NCI-H2107 treated with DMSO at 0.1 percent for 48 hours (cell line): ENCODE data around the gene LAMTOR5.
"Not testable (repeated sequence)": the region's sequence is repeated elsewhere in the genome, so short reads cannot be mapped to it uniquely, and the experiment has no call there.

Experiments
- DNase-seq: peaks from one replicate; lab custom pipeline; 2025; ENCODE audit not compliant: unreplicated experiment; lab: John Stamatoyannopoulos, UW

The LAMTOR5 gene

GRCh38 chr1:110407260-110408210 lies at the start of gene LAMTOR5:
Gene LAMTOR5, minus strand, starts transcription at chr1:110407694. Its CDS starts 74 bp downstream, at chr1:110407620.
- DNase-seq: peak; percentile 79

GRCh38 chr1:110457206-110457605 lies 49.7 kb upstream of the LAMTOR5 start:
- no peak for DNase-seq

GRCh38 chr1:110455151-110455550 lies 47.7 kb upstream of the LAMTOR5 start:
- no peak for DNase-seq

- no peak for DNase-seq
Observed at GRCh38 chr1:110454328-110454727, 46.8 kb upstream of the LAMTOR5 start.

GRCh38 chr1:110453829-110454228 lies 46.3 kb upstream of the LAMTOR5 start:
- no peak for DNase-seq

- no peak for DNase-seq
Observed at GRCh38 chr1:110452330-110452729, 44.8 kb upstream of the LAMTOR5 start.

GRCh38 chr1:110450929-110451328 lies 43.4 kb upstream of the LAMTOR5 start, which contains the start of gene PROK1:
Gene PROK1, plus strand, starts transcription at chr1:110451149. Its CDS starts 68 bp downstream, at chr1:110451217.
- no peak for DNase-seq

- peak; percentile 11 for DNase-seq
Observed at GRCh38 chr1:110449661-110450651, 42.5 kb upstream of the LAMTOR5 start.

- DNase-seq: no peak
Observed at GRCh38 chr1:110444561-110444960, 37.1 kb upstream of the LAMTOR5 start.

- no peak for DNase-seq
Observed at GRCh38 chr1:110443451-110443850, 36.0 kb upstream of the LAMTOR5 start.

GRCh38 chr1:110441888-110442287 lies 34.4 kb upstream of the LAMTOR5 start:
- DNase-seq: no peak

- no peak for DNase-seq
Observed at GRCh38 chr1:110440877-110441276, 33.4 kb upstream of the LAMTOR5 start.

- not testable (repeated sequence) for DNase-seq
Observed at GRCh38 chr1:110439873-110440272, 32.4 kb upstream of the LAMTOR5 start.

- DNase-seq: no peak
Observed at GRCh38 chr1:110438893-110439292, 31.4 kb upstream of the LAMTOR5 start.

GRCh38 chr1:110437645-110438299 lies 30.3 kb upstream of the LAMTOR5 start:
- DNase-seq: not testable (repeated sequence)

- DNase-seq: no peak
Observed at GRCh38 chr1:110436635-110437034, 29.1 kb upstream of the LAMTOR5 start.

GRCh38 chr1:110434946-110435345 lies 27.5 kb upstream of the LAMTOR5 start:
- no peak for DNase-seq

GRCh38 chr1:110433803-110434202 lies 26.3 kb upstream of the LAMTOR5 start:
- no peak for DNase-seq

GRCh38 chr1:110433213-110433612 lies 25.7 kb upstream of the LAMTOR5 start:
- DNase-seq: no peak

- no peak for DNase-seq
Observed at GRCh38 chr1:110430901-110431300, 23.4 kb upstream of the LAMTOR5 start.

- no peak for DNase-seq
Observed at GRCh38 chr1:110430366-110430765, 22.9 kb upstream of the LAMTOR5 start.
